NCI-H1092 (cell line): ENCODE results near the gene TLR8.

Source experiments
- DNase-seq: peaks from one replicate; lab custom pipeline; 2025; lab: John Stamatoyannopoulos, UW

TLR8 gene

DNA sequence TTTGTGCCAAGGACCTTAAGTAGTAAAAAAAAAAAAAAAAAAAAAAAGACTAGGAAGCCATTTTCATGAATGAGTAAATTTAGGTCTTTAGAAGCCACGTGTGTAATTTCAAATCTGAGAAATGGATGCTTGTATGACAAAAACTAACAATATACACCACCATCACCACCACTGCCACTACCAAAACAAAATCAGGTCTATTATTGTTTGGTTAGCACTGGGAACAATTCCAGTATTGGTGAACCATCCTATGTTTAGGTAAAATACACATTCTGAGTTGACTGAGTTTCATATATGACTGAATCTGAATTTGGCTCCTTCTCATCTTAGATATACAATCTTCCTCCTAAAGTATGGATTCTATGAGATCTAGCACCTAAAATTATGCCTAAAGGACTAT lies 59.7 kb downstream of the TLR8 start:
- DNase-seq: no peak

DNA sequence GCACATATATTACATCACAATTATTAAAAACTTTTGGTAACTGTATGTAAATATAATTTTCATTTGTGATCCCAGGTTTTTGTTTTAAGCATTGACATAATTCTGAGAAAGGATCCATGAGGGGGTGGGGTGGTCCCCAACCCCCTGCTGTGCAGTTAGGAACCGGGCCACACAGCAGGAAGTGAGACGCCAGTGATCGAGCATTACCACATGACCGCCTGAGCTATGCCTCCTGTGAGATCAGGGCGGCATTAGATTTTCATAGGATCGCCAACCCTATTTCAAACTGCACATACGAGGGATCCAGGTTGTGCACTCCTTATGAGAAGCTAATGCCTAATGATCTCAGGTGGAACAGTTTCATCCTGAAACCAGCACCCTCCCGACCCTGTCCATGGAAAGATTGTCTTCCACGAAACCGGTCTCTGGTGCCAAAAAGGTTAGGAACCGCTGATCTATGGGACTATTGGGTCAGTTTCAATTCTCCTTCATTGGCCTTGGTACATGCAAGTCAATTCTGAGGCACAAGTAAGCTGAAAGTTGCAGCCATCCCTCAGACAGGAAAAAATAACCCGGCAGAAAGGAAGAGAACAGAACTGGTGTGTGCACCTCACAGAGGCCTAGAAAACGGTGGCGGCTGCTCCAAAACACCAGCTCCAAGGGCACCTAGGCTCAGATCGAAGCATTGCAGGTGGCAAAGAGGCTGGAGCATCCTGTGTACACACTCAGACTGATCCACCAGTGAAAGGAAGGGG lies 61.5 kb downstream of the TLR8 start:
- no peak for DNase-seq

DNA sequence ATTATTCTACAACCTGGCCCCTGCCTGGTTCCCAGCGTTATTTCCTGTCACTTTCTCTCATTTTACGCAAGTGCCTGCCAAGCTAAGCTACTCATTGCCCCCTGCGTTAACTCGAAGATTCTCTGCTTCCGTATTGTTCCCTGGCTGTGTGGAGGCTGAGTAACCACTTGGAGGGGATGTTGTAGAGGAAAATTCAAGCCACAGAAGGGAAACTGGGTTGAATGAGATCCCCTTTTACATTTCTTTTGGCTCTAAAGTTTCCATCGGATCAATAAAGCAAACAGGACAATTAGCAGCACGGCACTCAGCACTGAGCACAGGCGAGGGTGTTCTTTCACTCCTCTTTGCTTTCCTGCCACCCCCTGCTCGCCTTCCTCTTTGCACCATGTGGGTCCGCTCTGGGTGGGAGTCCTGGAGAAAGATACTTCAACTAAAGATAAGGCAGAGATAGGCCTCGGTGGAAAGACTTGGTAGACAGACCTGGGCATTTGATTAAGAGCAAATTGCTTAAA lies 64.3 kb downstream of the TLR8 start:
- peak; percentile 55 for DNase-seq

DNA sequence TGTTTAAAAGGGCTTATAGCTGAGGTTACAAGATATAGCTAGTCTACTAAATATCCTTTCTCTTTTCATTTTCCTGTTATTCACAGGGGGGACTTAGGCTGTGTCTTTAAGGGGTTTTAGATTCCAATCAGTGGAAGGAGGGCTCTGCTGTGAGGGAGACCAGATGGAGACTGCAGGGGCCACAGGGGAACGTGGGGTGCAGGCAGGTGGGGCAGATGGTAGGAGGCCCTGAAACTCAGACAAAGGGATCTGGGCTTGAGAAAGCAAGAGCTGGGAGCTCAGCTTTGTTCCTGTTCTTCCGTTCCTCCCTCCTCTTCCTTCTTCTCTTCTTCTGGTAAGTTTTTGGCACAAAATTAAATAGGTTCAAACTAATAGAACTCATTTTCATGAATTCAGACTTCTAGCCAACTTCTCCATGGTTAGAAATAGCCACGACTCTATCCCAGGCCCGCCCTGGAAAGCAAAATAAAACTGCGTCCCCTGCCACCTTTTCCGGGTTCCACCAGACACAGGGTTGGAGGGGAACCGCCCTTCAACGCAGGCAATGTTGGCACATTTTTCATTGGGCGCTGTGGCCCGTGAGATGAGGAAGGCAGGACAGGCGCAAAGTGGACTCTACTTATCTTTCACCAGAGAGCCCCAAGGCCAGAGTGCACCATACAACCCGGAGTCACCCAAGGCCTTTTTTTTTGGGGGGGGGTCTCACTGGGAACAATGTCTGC lies 65.0 kb downstream of the TLR8 start:
- DNase-seq: no peak

DNA sequence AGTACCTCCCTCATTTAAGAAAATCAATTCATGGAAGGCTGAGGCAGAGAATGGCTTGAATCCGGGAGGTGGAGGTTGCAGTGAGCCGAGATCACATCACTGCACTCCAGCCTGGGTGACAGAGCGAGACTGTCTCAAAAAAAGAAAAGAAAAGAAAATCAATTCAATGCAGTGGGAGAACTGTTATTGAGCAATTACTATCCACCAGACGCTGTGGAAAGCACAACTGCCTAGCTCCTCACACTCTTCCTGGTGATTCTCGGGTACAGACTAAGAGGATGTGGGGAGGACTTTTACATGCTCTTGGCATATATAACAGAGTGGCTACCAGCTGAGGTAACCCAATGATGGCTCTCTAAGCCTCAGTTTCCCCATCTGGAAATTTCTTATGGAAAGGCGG lies 65.8 kb downstream of the TLR8 start:
- no peak for DNase-seq
